Body of pancreas (tissue), 4 donors: Measurements from ENCODE around the gene SORCS2. TPM values are rescaled to one million over a fixed set of nuclear protein-coding genes. Genes with fewer than 3 reads are reported as not detected.

Source experiments
- ATAC-seq: fragments of 150-250 bp; one replicate; pipeline ENCODE4 v1.9.1; 2016
- DNase-seq, 4 donors: peaks; one replicate each; pipeline ENCODE4 v3.0.0-alpha.2; 2019
- H3K27ac ChIP-seq, 4 donors: fragments of 200-600 bp; sonication (generic); 1 replicate in 3 of 4; 2 replicates in 1 of 4; pipeline versions ENCODE4 v1.5.1 to v1.6.1; 2016 to 2019; ENCODE audit warnings: mild to moderate bottlenecking in 1 of 4, mixed read lengths in 1 of 4, moderate library complexity in 1 of 4
- H3K27me3 ChIP-seq, 2 donors: fragments of 200-600 bp; sonication (generic); one replicate each; pipeline ENCODE4 v1.6.0; 2016; ENCODE audit warnings: mild to moderate bottlenecking in 1 of 2
- H3K36me3 ChIP-seq, 2 donors: fragments of 200-600 bp; sonication (generic); replicated peaks in 1 of 2; 2 replicates each; pipeline ENCODE4 v1.5.1; 2016; ENCODE audit warnings: low read depth in 2 of 2; ENCODE audit not compliant: insufficient read depth in 1 of 2
- H3K4me1 ChIP-seq: fragments of 200-600 bp; sonication (generic); one replicate; pipeline ENCODE4 v1.6.0; 2016
- H3K4me3 ChIP-seq, 2 donors: fragments of 200-600 bp; sonication (generic); 1 replicate in 1 of 2; 2 replicates in 1 of 2; pipeline ENCODE4 v1.5.1; 2016 to 2019
- H3K9me3 ChIP-seq, 3 donors: fragments of 200-600 bp; sonication (generic); 1 replicate in 2 of 3; 2 replicates in 1 of 3; pipeline ENCODE4 v1.5.1; 2016
- POLR2A ChIP-seq, 3 donors: fragments of 450-650 bp; IDR thresholded peaks; one replicate each; pipeline ENCODE4 v1.6.1; 2016; ENCODE audit warnings: antibody characterized with exemption in 3 of 3, mild to moderate bottlenecking in 2 of 3
- WGBS, 2 donors: methylation state at CpG; one replicate each; pipeline ENCODE4 v1.1.5; 2017; 5-methylcytosine and 5-hydroxymethylcytosine counted together
- intact Hi-C: fragments of 100-400 bp; cut with DNase I; formaldehyde crosslinking; loops from one replicate; pipeline ENCODE4 v1.15.1; 2023
- total RNA-seq, 2 donors: library from RNA; depleted of rRNA; stranded (reverse); fragments of >200 nt; gene quantifications; one replicate each; pipeline ENCODE4 v1.1.0, GENCODE V29; 2016
- TF ChIP-seq, protein P1 (sequence below), 7 experiments: fragments of 450-650 bp in 4 of 7; fragments of 200-600 bp in 3 of 7; sonication (generic) in 3 of 7; IDR thresholded peaks; one replicate each; pipeline ENCODE4 v1.5.1; 2016 to 2019; ENCODE audit warnings: antibody characterized with exemption in 7 of 7

Gene SORCS2
- total RNA-seq, 2 donors from 2014 or later: 0.26 to 0.33 TPM

DNA sequence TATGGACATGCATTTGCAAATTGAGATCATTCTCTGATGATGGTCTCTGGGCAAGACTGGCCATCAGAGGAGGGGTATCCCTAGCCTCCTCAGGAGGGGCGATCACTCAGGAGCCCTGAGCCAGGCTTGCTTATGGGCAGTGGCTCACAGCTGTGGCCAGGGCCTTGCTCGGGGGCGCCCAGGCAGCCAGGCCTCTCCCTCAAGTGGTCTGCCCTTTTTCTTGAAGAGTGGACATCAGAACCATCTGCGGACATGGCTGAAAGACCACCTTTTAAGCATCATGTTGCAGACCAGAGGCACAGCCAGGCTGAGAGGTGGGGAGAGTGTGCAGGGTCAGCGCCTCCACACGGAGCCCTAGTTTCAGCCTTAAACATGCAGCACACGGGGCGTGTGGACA is 349.1 kb downstream of the SORCS2 start:
- TF ChIP-seq, protein P1, sequence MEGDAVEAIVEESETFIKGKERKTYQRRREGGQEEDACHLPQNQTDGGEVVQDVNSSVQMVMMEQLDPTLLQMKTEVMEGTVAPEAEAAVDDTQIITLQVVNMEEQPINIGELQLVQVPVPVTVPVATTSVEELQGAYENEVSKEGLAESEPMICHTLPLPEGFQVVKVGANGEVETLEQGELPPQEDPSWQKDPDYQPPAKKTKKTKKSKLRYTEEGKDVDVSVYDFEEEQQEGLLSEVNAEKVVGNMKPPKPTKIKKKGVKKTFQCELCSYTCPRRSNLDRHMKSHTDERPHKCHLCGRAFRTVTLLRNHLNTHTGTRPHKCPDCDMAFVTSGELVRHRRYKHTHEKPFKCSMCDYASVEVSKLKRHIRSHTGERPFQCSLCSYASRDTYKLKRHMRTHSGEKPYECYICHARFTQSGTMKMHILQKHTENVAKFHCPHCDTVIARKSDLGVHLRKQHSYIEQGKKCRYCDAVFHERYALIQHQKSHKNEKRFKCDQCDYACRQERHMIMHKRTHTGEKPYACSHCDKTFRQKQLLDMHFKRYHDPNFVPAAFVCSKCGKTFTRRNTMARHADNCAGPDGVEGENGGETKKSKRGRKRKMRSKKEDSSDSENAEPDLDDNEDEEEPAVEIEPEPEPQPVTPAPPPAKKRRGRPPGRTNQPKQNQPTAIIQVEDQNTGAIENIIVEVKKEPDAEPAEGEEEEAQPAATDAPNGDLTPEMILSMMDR (IDR thresholded peaks at IDR 0.05): no peak
- TF ChIP-seq POLR2A (IDR thresholded peaks at IDR 0.05): no peak
- 63 to 74% methylated on average over 6 to 8 of the region's 8 CpGs for WGBS, 2 donors
- intact Hi-C loops: no loop called here
- DNase-seq (no peak), ATAC-seq (no peak)
- H3K36me3 ChIP-seq: no peaks in the 10 kb centered on the region
- no peak overlapping the region for H3K4me3 ChIP-seq
- H3K27me3 ChIP-seq: no peaks in the 10 kb centered on the region
- H3K4me1 ChIP-seq: peaks cover under 1% of the 10 kb centered on the region
- no peaks in the 10 kb centered on the region for H3K9me3 ChIP-seq
- no peak overlapping the region for H3K27ac ChIP-seq

DNA sequence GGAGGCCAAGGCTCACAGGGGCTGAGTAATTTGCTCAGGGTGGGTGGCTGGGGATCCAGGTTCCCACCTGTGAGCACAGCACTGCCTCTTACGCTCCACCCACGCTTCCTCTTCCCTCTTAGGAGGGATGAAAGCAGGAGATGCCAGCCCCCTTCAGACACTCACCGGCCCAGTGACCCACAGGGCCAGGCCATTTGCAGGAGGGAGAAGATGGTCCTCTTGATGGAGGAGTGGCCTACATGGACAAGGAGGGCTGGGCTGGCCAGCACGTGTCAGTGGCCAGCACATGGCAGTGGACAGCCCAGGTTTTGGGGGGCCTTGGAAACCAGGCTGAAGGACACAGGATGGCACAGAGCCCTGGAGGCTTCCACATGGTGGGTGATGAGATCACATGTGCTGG is 350.4 kb downstream of the SORCS2 start:
- DNase-seq (no peak), ATAC-seq (no peak)
- Histone ChIP-seq H3K36me3 (no peaks in the 10 kb centered on the region), H3K9me3 (no peaks in the 10 kb centered on the region), H3K4me1 (peaks cover 12% of the 10 kb centered on the region), H3K27me3 (no peaks in the 10 kb centered on the region), H3K27ac (no peak overlapping the region), H3K4me3 (no peak overlapping the region)
- intact Hi-C loops: no loop called here
- TF ChIP-seq POLR2A (IDR thresholded peaks at IDR 0.05): no peak
- TF ChIP-seq, protein P1 (IDR thresholded peaks at IDR 0.05): no peak
- 61 to 77% methylated on average over 2 to 4 of the region's 4 CpGs for WGBS, 2 donors

DNA sequence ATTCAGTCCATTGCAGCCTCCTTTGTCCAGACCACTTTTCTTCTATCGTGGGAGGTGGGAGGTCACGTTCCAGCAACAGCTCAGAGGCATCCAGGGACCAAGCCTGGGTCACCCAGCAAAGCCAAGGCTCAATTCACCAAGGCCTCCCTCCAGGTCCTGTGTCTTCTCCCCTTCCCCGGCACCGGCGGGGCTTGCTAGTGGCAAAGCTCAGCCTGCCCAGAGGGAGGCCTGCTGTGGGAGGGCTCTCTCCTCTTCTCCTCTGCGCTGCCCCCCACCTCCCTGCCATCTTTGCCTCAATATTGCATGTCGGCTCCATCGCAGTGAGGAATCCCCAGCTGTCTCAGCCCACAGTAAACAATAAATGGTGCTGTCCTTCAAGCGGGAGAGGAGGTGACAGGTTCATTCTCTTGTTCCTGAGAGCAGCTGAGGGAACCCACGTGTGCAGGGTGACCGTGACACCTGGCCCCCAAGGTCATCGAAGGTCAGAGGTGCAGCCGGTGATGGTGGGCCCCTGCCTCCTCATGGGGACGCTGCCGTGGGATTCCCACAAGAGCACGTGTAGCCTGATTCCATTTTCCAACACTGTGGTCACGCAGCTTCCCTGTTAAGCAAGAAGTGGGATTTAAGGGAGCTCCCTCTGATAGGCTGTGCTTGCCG is 353.9 kb downstream of the SORCS2 start:
- ATAC-seq (no peak), DNase-seq (no peak)
- no peak for TF ChIP-seq POLR2A (IDR thresholded peaks at IDR 0.05)
- TF ChIP-seq, protein P1 (IDR thresholded peaks at IDR 0.05): no peak
- Histone ChIP-seq H3K27ac (no peak overlapping the region), H3K4me3 (no peak overlapping the region), H3K27me3 (no peaks in the 10 kb centered on the region), H3K9me3 (no peaks in the 10 kb centered on the region), H3K36me3 (no peaks in the 10 kb centered on the region), H3K4me1 (peaks cover 12% of the 10 kb centered on the region)
- 52 to 56% methylated on average over 14 to 18 of the region's 18 CpGs for WGBS, 2 donors
- intact Hi-C loops: no loop called here

DNA sequence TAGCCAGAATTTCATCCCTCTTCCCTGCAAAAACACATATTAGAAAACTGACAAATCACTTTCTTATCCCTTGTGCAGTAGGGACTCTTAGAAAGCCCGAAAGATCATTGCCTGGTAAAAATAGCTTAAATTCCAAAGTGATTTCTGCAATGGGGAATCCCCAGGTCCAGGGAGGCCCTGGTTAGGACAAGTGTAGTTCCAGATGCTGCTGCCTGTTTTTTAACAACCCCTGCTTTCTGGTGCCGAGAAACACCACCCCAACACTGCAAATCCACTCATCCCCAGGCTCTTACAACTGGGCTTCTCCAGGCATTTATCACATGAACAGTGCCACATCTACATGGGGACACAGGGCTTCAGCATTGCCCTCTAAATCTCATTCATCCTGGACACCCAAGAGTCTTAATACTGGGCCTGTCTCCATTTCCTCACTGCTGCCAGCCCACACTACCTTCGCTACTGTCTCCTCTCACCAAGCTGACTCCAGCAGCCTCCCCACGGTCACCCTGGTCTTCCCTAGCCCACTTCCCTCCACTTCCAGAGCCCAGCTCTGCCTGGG is 354.6 kb downstream of the SORCS2 start:
- 45 to 48% methylated on average over 4 of the region's 4 CpGs for WGBS, 2 donors
- no peak for TF ChIP-seq POLR2A (IDR thresholded peaks at IDR 0.05)
- TF ChIP-seq, protein P1 (IDR thresholded peaks at IDR 0.05): no peak
- intact Hi-C loops: no loop called here
- no peak for DNase-seq
- peaks cover 12% of the 10 kb centered on the region for H3K4me1 ChIP-seq
- H3K36me3 ChIP-seq: no peaks in the 10 kb centered on the region
- H3K27me3 ChIP-seq: no peaks in the 10 kb centered on the region
- no peak overlapping the region for H3K27ac ChIP-seq
- ATAC-seq: peak; percentile 59
- H3K9me3 ChIP-seq: no peaks in the 10 kb centered on the region
- H3K4me3 ChIP-seq: no peak overlapping the region
